SK-N-SH (cell line): Measurements from ENCODE around the gene PAK1. TPM values are rescaled to one million over a fixed set of nuclear protein-coding genes. Genes with fewer than 3 reads are reported as not detected.

ENCODE experiments used
- CTCF ChIA-PET: fragments of 300-600, 350-600 bp; formaldehyde crosslinking; extraction: SDS; loops from one replicate; lab custom pipeline; 2021; lab: Yijun Ruan, JAX
- POLR2A ChIA-PET: fragments of 350-600 bp; sonication (Branson Sonifier 250); formaldehyde crosslinking; extraction: SDS; loops from one replicate; lab custom pipeline; 2020; ENCODE audit warnings: antibody characterized with exemption, inconsistent platforms; lab: Yijun Ruan, JAX
- DNase-seq: peaks from one replicate; pipeline ENCODE4 v3.0.0; 2012
- H2AFZ ChIP-seq: fragments of 200-600 bp; sonication (generic); 2 replicates; pipeline ENCODE4 v1.8.1; 2016; ENCODE audit warnings: antibody characterized with exemption, mild to moderate bottlenecking, low read depth
- H3F3A ChIP-seq: fragments of 200-600 bp; sonication (generic); replicated peaks from 2 replicates; pipeline ENCODE3; 2016; ENCODE audit warnings: antibody characterized with exemption, mild to moderate bottlenecking; ENCODE audit not compliant: insufficient read depth
- H3K27ac ChIP-seq, 2 experiments: fragments of 200-500 bp in 1 of 2; fragments of 200-600 bp in 1 of 2; sonication (Bioruptor generic) in 1 of 2; sonication (generic), shearing (Covaris generic) in 1 of 2; 2 replicates each; pipeline versions ENCODE4 v1.5.1 to v1.6.1; 2014 to 2016; ENCODE audit warnings: low read depth in 2 of 2, inconsistent platforms in 1 of 2, low read length in 1 of 2, mild to moderate bottlenecking in 1 of 2, mixed read lengths in 1 of 2
- H3K27me3 ChIP-seq: fragments of 200-600 bp; sonication (generic), shearing (Covaris generic); 2 replicates; pipeline ENCODE4 v1.6.1; 2016; ENCODE audit warnings: mixed run types; ENCODE audit not compliant: insufficient read depth
- H3K36me3 ChIP-seq, 2 experiments: fragments of 200-500 bp in 1 of 2; fragments of 200-600 bp in 1 of 2; sonication (Bioruptor generic) in 1 of 2; sonication (generic) in 1 of 2; replicated peaks in 1 of 2; 2 replicates each; pipeline versions ENCODE3 to v1.5.1; 2014 to 2016; ENCODE audit warnings: low read length in 1 of 2, mild to moderate bottlenecking in 1 of 2; ENCODE audit not compliant: insufficient read depth in 2 of 2, control insufficient read depth in 1 of 2
- H3K4me1 ChIP-seq, 2 experiments: fragments of 200-500 bp in 1 of 2; fragments of 200-600 bp in 1 of 2; sonication (Bioruptor generic) in 1 of 2; sonication (generic), shearing (Covaris generic) in 1 of 2; 2 replicates each; pipeline versions ENCODE4 v1.5.1 to v1.6.1; 2014 to 2016; ENCODE audit warnings: low read depth in 1 of 2, low read length in 1 of 2, mixed run types in 1 of 2; ENCODE audit not compliant: insufficient read depth in 2 of 2, control insufficient read depth in 1 of 2
- H3K4me2 ChIP-seq: fragments of 200-600 bp; sonication (generic), shearing (Covaris generic); 2 replicates; pipeline ENCODE4 v1.6.1; 2017; ENCODE audit warnings: mixed run types
- H3K4me3 ChIP-seq, 2 experiments: fragments of 200-500 bp in 1 of 2; fragments of 200-600 bp in 1 of 2; sonication (Bioruptor generic) in 1 of 2; sonication (generic), shearing (Covaris generic) in 1 of 2; 2 replicates each; pipeline versions ENCODE4 v1.5.1 to v1.8.1; 2014 to 2016; ENCODE audit warnings: low read depth in 2 of 2, inconsistent platforms in 1 of 2, low read length in 1 of 2, mild to moderate bottlenecking in 1 of 2, mixed read lengths in 1 of 2, moderate library complexity in 1 of 2
- H3K79me2 ChIP-seq: fragments of 200-600 bp; sonication (generic); 2 replicates; pipeline ENCODE4 v1.8.1; 2017; ENCODE audit warnings: mild to moderate bottlenecking; ENCODE audit not compliant: insufficient read depth
- H3K9ac ChIP-seq: fragments of 200-600 bp; sonication (generic); 2 replicates; pipeline ENCODE4 v1.6.1; 2017; ENCODE audit warnings: mixed run types
- H3K9me2 ChIP-seq: fragments of 200-600 bp; sonication (generic); 2 replicates; pipeline ENCODE4 v1.6.1; 2017; ENCODE audit warnings: mixed run types
- H3K9me3 ChIP-seq: fragments of 200-600 bp; sonication (generic); 2 replicates; pipeline ENCODE4 v1.6.1; 2017; ENCODE audit warnings: mixed run types, mild to moderate bottlenecking, moderate library complexity
- H4K20me1 ChIP-seq: fragments of 200-600 bp; sonication (generic); 2 replicates; pipeline ENCODE4 v1.6.1; 2017; ENCODE audit warnings: mild to moderate bottlenecking, mixed run types; ENCODE audit not compliant: insufficient read depth
- CHD2 ChIP-seq: fragments of 150-350 bp; IDR thresholded peaks from 2 replicates; pipeline ENCODE4 v1.6.1; 2018; ENCODE audit warnings: low read length; ENCODE audit not compliant: partially characterized antibody
- EP300 ChIP-seq, 2 experiments: IDR thresholded peaks; 2 replicates each; pipeline versions ENCODE4 v1.4.0 to v1.6.1; 2012; ENCODE audit warnings: borderline replicate concordance in 1 of 2, low read depth in 1 of 2, low read length in 1 of 2
- GABPA ChIP-seq: IDR thresholded peaks from 2 replicates; pipeline ENCODE4 v1.4.0; 2012; ENCODE audit warnings: low read depth, mild to moderate bottlenecking
- GATA2 ChIP-seq: sonication (generic); formaldehyde crosslinking; IDR thresholded peaks from 2 replicates; pipeline ENCODE4 v1.5.0; 2020; ENCODE audit warnings: mild to moderate bottlenecking, missing genetic modification reagents
- JUND ChIP-seq: IDR thresholded peaks from 2 replicates; pipeline ENCODE4 v1.4.0; 2012
- MEF2A ChIP-seq: IDR thresholded peaks from 2 replicates; pipeline ENCODE4 v1.4.0; 2012; ENCODE audit warnings: low read depth, borderline replicate concordance
- NFIC ChIP-seq: IDR thresholded peaks from 2 replicates; pipeline ENCODE4 v1.4.0; 2012; ENCODE audit warnings: borderline replicate concordance
- NRF1 ChIP-seq: IDR thresholded peaks from 2 replicates; pipeline ENCODE4 v1.6.1; 2012; ENCODE audit warnings: low read depth, mild to moderate bottlenecking, low read length
- PBX3 ChIP-seq: IDR thresholded peaks from 2 replicates; pipeline ENCODE4; 2012
- POLR2AphosphoS5 ChIP-seq: IDR thresholded peaks from 2 replicates; pipeline ENCODE4 v1.6.1; 2012; ENCODE audit warnings: low read depth, low read length
- TCF12 ChIP-seq: IDR thresholded peaks from 2 replicates; pipeline ENCODE4 v1.4.0; 2012
- TEAD4 ChIP-seq: IDR thresholded peaks from 2 replicates; pipeline ENCODE4 v1.4.0; 2012; ENCODE audit warnings: mild to moderate bottlenecking, borderline replicate concordance; ENCODE audit not compliant: insufficient read depth
- WGBS: methylation state at CpG from one replicate; pipeline ENCODE4 v1.1.6; 2017; ENCODE audit warnings: low lambda C conversion rate; 5-methylcytosine and 5-hydroxymethylcytosine counted together
- polyA plus RNA-seq, 3 experiments: library from polyadenylated mRNA; depleted of rRNA; stranded (reverse); fragments of >200 nt; gene quantifications; 2 replicates each; pipeline ENCODE4 v1.2.3, GENCODE V29; 2012
- TF ChIP-seq, protein P1 (sequence below): IDR thresholded peaks from 2 replicates; pipeline ENCODE4 v1.4.0; 2012; ENCODE audit warnings: low read depth, borderline replicate concordance
- TF ChIP-seq, protein P2 (sequence below): fragments of 150-350 bp; IDR thresholded peaks from 2 replicates; pipeline ENCODE4 v1.6.1; 2016; ENCODE audit warnings: mild to moderate bottlenecking, low read depth, low read length
- TF ChIP-seq, protein P3 (sequence below): fragments of 200-600 bp; sonication (generic); IDR thresholded peaks from 2 replicates; pipeline ENCODE4 v1.6.1; 2017; ENCODE audit warnings: antibody characterized with exemption, mild to moderate bottlenecking, moderate library complexity
- TF ChIP-seq, protein P4 (sequence below): IDR thresholded peaks from 2 replicates; pipeline ENCODE4 v1.4.0; 2012; ENCODE audit warnings: low read depth, borderline replicate concordance

The PAK1 gene
- polyA plus RNA-seq, 1 of the 3 experiments (the other 2 are of a cell fraction): 17.9 TPM

GRCh38 chr11:77396305-77396704, 77.6 kb downstream of the PAK1 start:
- Histone ChIP-seq H3K27me3 (no peaks in the 10 kb centered on the region), H3K9me3 (no peaks in the 10 kb centered on the region), H3K36me3 (no peaks in the 10 kb centered on the region), H3K79me2 (no peaks in the 10 kb centered on the region), H3K9ac (no peak overlapping the region), H3K4me3 (no peak overlapping the region), H3K4me1 (no peaks in the 10 kb centered on the region; a peak in 1 of 4 replicates), H3K9me2 (no peaks in the 10 kb centered on the region), H4K20me1 (no peaks in the 10 kb centered on the region), H3K4me2 (no peak overlapping the region), H3K27ac (no peak overlapping the region), H2AFZ (no peak overlapping the region), H3F3A (no peaks in the 10 kb centered on the region)
- DNase-seq: no peak
- TF ChIP-seq POLR2AphosphoS5: no peak
- no peak for TF ChIP-seq GABPA
- TF ChIP-seq, protein P1, sequence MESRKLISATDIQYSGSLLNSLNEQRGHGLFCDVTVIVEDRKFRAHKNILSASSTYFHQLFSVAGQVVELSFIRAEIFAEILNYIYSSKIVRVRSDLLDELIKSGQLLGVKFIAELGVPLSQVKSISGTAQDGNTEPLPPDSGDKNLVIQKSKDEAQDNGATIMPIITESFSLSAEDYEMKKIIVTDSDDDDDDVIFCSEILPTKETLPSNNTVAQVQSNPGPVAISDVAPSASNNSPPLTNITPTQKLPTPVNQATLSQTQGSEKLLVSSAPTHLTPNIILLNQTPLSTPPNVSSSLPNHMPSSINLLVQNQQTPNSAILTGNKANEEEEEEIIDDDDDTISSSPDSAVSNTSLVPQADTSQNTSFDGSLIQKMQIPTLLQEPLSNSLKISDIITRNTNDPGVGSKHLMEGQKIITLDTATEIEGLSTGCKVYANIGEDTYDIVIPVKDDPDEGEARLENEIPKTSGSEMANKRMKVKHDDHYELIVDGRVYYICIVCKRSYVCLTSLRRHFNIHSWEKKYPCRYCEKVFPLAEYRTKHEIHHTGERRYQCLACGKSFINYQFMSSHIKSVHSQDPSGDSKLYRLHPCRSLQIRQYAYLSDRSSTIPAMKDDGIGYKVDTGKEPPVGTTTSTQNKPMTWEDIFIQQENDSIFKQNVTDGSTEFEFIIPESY: no peak
- TF ChIP-seq, protein P2, sequence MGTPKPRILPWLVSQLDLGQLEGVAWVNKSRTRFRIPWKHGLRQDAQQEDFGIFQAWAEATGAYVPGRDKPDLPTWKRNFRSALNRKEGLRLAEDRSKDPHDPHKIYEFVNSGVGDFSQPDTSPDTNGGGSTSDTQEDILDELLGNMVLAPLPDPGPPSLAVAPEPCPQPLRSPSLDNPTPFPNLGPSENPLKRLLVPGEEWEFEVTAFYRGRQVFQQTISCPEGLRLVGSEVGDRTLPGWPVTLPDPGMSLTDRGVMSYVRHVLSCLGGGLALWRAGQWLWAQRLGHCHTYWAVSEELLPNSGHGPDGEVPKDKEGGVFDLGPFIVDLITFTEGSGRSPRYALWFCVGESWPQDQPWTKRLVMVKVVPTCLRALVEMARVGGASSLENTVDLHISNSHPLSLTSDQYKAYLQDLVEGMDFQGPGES: no peak
- no peak for TF ChIP-seq EP300 (IDR thresholded peaks at IDR 0.05; ENCODE audit: borderline replicate concordance in 1 of 2, low read depth in 1 of 2, low read length in 1 of 2)
- no peak for TF ChIP-seq GATA2 (CRISPR knock-in tag)
- no peak for TF ChIP-seq CHD2
- no peak for TF ChIP-seq NFIC
- TF ChIP-seq PBX3: no peak
- no peak for TF ChIP-seq TCF12
- no peak for TF ChIP-seq JUND
- no peak for TF ChIP-seq MEF2A
- no peak for TF ChIP-seq TEAD4
- ChIA-PET POLR2A (no interaction called here), CTCF (no interaction called here)
- WGBS: 89% methylated on average over 3 of the region's 3 CpGs

GRCh38 chr11:77395460-77396173, 78.3 kb downstream of the PAK1 start:
- 83% methylated on average over 3 of the region's 3 CpGs for WGBS
- H3K27ac ChIP-seq: no peak overlapping the region
- no peaks in the 10 kb centered on the region for H3K9me2 ChIP-seq
- TF ChIP-seq NRF1 (no peak), POLR2AphosphoS5 (no peak), JUND (no peak)
- TF ChIP-seq, protein P3, sequence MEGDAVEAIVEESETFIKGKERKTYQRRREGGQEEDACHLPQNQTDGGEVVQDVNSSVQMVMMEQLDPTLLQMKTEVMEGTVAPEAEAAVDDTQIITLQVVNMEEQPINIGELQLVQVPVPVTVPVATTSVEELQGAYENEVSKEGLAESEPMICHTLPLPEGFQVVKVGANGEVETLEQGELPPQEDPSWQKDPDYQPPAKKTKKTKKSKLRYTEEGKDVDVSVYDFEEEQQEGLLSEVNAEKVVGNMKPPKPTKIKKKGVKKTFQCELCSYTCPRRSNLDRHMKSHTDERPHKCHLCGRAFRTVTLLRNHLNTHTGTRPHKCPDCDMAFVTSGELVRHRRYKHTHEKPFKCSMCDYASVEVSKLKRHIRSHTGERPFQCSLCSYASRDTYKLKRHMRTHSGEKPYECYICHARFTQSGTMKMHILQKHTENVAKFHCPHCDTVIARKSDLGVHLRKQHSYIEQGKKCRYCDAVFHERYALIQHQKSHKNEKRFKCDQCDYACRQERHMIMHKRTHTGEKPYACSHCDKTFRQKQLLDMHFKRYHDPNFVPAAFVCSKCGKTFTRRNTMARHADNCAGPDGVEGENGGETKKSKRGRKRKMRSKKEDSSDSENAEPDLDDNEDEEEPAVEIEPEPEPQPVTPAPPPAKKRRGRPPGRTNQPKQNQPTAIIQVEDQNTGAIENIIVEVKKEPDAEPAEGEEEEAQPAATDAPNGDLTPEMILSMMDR: no peak
- TF ChIP-seq, protein P4, sequence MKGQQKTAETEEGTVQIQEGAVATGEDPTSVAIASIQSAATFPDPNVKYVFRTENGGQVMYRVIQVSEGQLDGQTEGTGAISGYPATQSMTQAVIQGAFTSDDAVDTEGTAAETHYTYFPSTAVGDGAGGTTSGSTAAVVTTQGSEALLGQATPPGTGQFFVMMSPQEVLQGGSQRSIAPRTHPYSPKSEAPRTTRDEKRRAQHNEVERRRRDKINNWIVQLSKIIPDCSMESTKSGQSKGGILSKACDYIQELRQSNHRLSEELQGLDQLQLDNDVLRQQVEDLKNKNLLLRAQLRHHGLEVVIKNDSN: no peak
- TF ChIP-seq, all 33 proteins: peak for 0
- Histone ChIP-seq H3K27me3 (no peaks in the 10 kb centered on the region), H3K9ac (no peak overlapping the region), H3K36me3 (no peaks in the 10 kb centered on the region), H2AFZ (no peak overlapping the region), H3K9me3 (no peaks in the 10 kb centered on the region), H3K4me1 (no peaks in the 10 kb centered on the region), H3K4me2 (no peak overlapping the region), H3K4me3 (no peak overlapping the region), H4K20me1 (no peaks in the 10 kb centered on the region), H3F3A (no peaks in the 10 kb centered on the region), H3K79me2 (no peaks in the 10 kb centered on the region)
- DNase-seq: no peak
- ChIA-PET CTCF (no interaction called here), POLR2A (no interaction called here)
